ENCODE data around the gene NUP42.

GRCh38 chr7:23183279-23184012 lies 1.6 kb downstream of the NUP42 start:
- TF ChIP-seq CTCF (IDR thresholded peaks at IDR 0.05) (no peak), FOXJ3 (CRISPR knock-in tag; IDR thresholded peaks at IDR 0.05; ENCODE audit: borderline replicate concordance) (no peak)
